PC-3 (cell line): ENCODE results near the gene C21orf91.

ENCODE experiments used
- CTCF ChIP-seq: fragments of 300-600 bp; sonication (generic); conservative IDR thresholded peaks from 2 replicates; pipeline ENCODE4 v1.5.1; 2017; ENCODE audit warnings: antibody characterized with exemption, low read depth, mild to moderate bottlenecking, low read length
- EZH2 ChIP-seq: fragments of 300-600 bp; sonication (generic); IDR thresholded peaks from one replicate; pipeline ENCODE4 v1.6.1; 2017; ENCODE audit warnings: antibody characterized with exemption, mild to moderate bottlenecking, low read length; ENCODE audit not compliant: unreplicated experiment
- EZH2phosphoT487 ChIP-seq: fragments of 300-600 bp; sonication (generic); IDR thresholded peaks from 2 replicates; pipeline ENCODE4 v1.6.1; 2018; ENCODE audit warnings: mild to moderate bottlenecking, antibody characterized with exemption, low read length, borderline replicate concordance

GRCh38 chr21:17781524-17781923 lies 37.6 kb downstream of the C21orf91 start:
- no peak for TF ChIP-seq EZH2phosphoT487
- TF ChIP-seq CTCF: no peak
- TF ChIP-seq EZH2: no peak
